Measurements from ENCODE around the gene HCRTR2. TPM values are rescaled to one million over a fixed set of nuclear protein-coding genes. Genes with fewer than 3 reads are reported as not detected.
"Not testable (repeated sequence)": the region's sequence is repeated elsewhere in the genome, so short reads cannot be mapped to it uniquely, and the experiment has no call there.

HCRTR2 gene
- polyA plus RNA-seq, 4 donors = 0.09 TPM; not detected in 3

- H3K27me3 ChIP-seq (ENCODE audit: control insufficient read depth in 3 of 3, insufficient read depth in 3 of 3, low read length in 3 of 3) = peaks cover 0 to 2% (median 0%) of the 10 kb centered on the region in 3 donors
- DNase-seq = no peak
- no peaks in the 10 kb centered on the region for H3K4me1 ChIP-seq (ENCODE audit: control insufficient read depth in 3 of 3, insufficient read depth in 2 of 3, low read depth in 1 of 3, low read length in 2 of 3)
- no peak overlapping the region for H3K27ac ChIP-seq (ENCODE audit: low read depth in 1 of 3, low read length in 2 of 3)
- WGBS, 3 donors = 72 to 79% (median 74%) methylated on average over 6 of the region's 6 CpGs
- no peak overlapping the region for H3K4me3 ChIP-seq (ENCODE audit: low read depth in 1 of 3, low read length in 3 of 3)
- H3K36me3 ChIP-seq (ENCODE audit: control insufficient read depth in 3 of 3, insufficient read depth in 2 of 3, low read depth in 1 of 3, low read length in 3 of 3) = no peaks in the 10 kb centered on the region
- H3K9me3 ChIP-seq (ENCODE audit: control insufficient read depth in 2 of 2, insufficient read depth in 1 of 2, low read depth in 1 of 2, low read length in 1 of 2) = no peaks in the 10 kb centered on the region
- no peak for FAIRE-seq
Observed at GRCh38 chr6:55282115-55282514, 107.8 kb downstream of the HCRTR2 start.

- WGBS, 3 donors = 53 to 67% (median 63%) methylated on average over 2 of the region's 2 CpGs
- no peak for DNase-seq
Observed at GRCh38 chr6:55286824-55287223, 112.5 kb downstream of the HCRTR2 start.

GRCh38 chr6:55290736-55291135, 116.4 kb downstream of the HCRTR2 start:
- 85 to 92% (median 86%) methylated on average over 2 of the region's 2 CpGs for WGBS, 3 donors
- no peak for FAIRE-seq
- Histone ChIP-seq H3K4me1 (ENCODE audit: control insufficient read depth in 3 of 3, insufficient read depth in 2 of 3, low read depth in 1 of 3, low read length in 2 of 3) (no peaks in the 10 kb centered on the region), H3K9me3 (ENCODE audit: control insufficient read depth in 2 of 2, insufficient read depth in 1 of 2, low read depth in 1 of 2, low read length in 1 of 2) (no peaks in the 10 kb centered on the region), H3K36me3 (ENCODE audit: control insufficient read depth in 3 of 3, insufficient read depth in 2 of 3, low read depth in 1 of 3, low read length in 3 of 3) (no peaks in the 10 kb centered on the region), H3K27me3 (ENCODE audit: control insufficient read depth in 3 of 3, insufficient read depth in 3 of 3, low read length in 3 of 3) (no peaks in the 10 kb centered on the region), H3K27ac (ENCODE audit: low read depth in 1 of 3, low read length in 2 of 3) (no peak overlapping the region), H3K4me3 (ENCODE audit: low read depth in 1 of 3, low read length in 3 of 3) (no peak overlapping the region)
- no peak for DNase-seq

More at GRCh38 chr6:55286824-55287223, 112.5 kb downstream of the HCRTR2 start:
- peaks cover 0 to 2% (median 0%) of the 10 kb centered on the region in 3 donors for H3K27me3 ChIP-seq (ENCODE audit: control insufficient read depth in 3 of 3, insufficient read depth in 3 of 3, low read length in 3 of 3)
- H3K27ac ChIP-seq (ENCODE audit: low read depth in 1 of 3, low read length in 2 of 3) = no peak overlapping the region
- H3K36me3 ChIP-seq (ENCODE audit: control insufficient read depth in 3 of 3, insufficient read depth in 2 of 3, low read depth in 1 of 3, low read length in 3 of 3) = no peaks in the 10 kb centered on the region
- no peak for FAIRE-seq
- no peaks in the 10 kb centered on the region for H3K9me3 ChIP-seq (ENCODE audit: control insufficient read depth in 2 of 2, insufficient read depth in 1 of 2, low read depth in 1 of 2, low read length in 1 of 2)
- no peaks in the 10 kb centered on the region for H3K4me1 ChIP-seq (ENCODE audit: control insufficient read depth in 3 of 3, insufficient read depth in 2 of 3, low read depth in 1 of 3, low read length in 2 of 3)
- no peak overlapping the region for H3K4me3 ChIP-seq (ENCODE audit: low read depth in 1 of 3, low read length in 3 of 3)

- FAIRE-seq (no peak), DNase-seq (no peak)
- Histone ChIP-seq H3K9me3 (ENCODE audit: control insufficient read depth in 2 of 2, insufficient read depth in 1 of 2, low read depth in 1 of 2, low read length in 1 of 2) (no peaks in the 10 kb centered on the region), H3K4me3 (ENCODE audit: low read depth in 1 of 3, low read length in 3 of 3) (no peak overlapping the region), H3K4me1 (ENCODE audit: control insufficient read depth in 3 of 3, insufficient read depth in 2 of 3, low read depth in 1 of 3, low read length in 2 of 3) (no peaks in the 10 kb centered on the region), H3K36me3 (ENCODE audit: control insufficient read depth in 3 of 3, insufficient read depth in 2 of 3, low read depth in 1 of 3, low read length in 3 of 3) (no peaks in the 10 kb centered on the region), H3K27ac (ENCODE audit: low read depth in 1 of 3, low read length in 2 of 3) (no peak overlapping the region), H3K27me3 (ENCODE audit: control insufficient read depth in 3 of 3, insufficient read depth in 3 of 3, low read length in 3 of 3) (no peaks in the 10 kb centered on the region)
- 45 to 52% (median 47%) methylated on average over 2 of the region's 2 CpGs for whole genome bisulfite sequencing, 3 donors
Observed at GRCh38 chr6:55293116-55293515, 118.8 kb downstream of the HCRTR2 start.

- FAIRE-seq; H3K27me3 ChIP-seq (ENCODE audit: control insufficient read depth in 3 of 3, insufficient read depth in 3 of 3, low read length in 3 of 3); DNase-seq; H3K9me3 ChIP-seq (ENCODE audit: control insufficient read depth in 2 of 2, insufficient read depth in 1 of 2, low read depth in 1 of 2, low read length in 1 of 2); H3K4me1 ChIP-seq (ENCODE audit: control insufficient read depth in 3 of 3, insufficient read depth in 2 of 3, low read depth in 1 of 3, low read length in 2 of 3); H3K4me3 ChIP-seq (ENCODE audit: low read depth in 1 of 3, low read length in 3 of 3); H3K27ac ChIP-seq (ENCODE audit: low read depth in 1 of 3, low read length in 2 of 3); H3K36me3 ChIP-seq (ENCODE audit: control insufficient read depth in 3 of 3, insufficient read depth in 2 of 3, low read depth in 1 of 3, low read length in 3 of 3): not testable (repeated sequence)
- 76 to 91% (median 88%) methylated on average over 3 of the region's 3 CpGs for WGBS, 3 donors
Observed at GRCh38 chr6:55297214-55297613, 122.9 kb downstream of the HCRTR2 start.

GRCh38 chr6:55299286-55299985, 125.1 kb downstream of the HCRTR2 start:
- Histone ChIP-seq H3K27me3 (ENCODE audit: control insufficient read depth in 3 of 3, insufficient read depth in 3 of 3, low read length in 3 of 3) (no peaks in the 10 kb centered on the region), H3K9me3 (ENCODE audit: control insufficient read depth in 2 of 2, insufficient read depth in 1 of 2, low read depth in 1 of 2, low read length in 1 of 2) (no peaks in the 10 kb centered on the region), H3K36me3 (ENCODE audit: control insufficient read depth in 3 of 3, insufficient read depth in 2 of 3, low read depth in 1 of 3, low read length in 3 of 3) (no peaks in the 10 kb centered on the region), H3K4me3 (ENCODE audit: low read depth in 1 of 3, low read length in 3 of 3) (no peak overlapping the region), H3K27ac (ENCODE audit: low read depth in 1 of 3, low read length in 2 of 3) (no peak overlapping the region), H3K4me1 (ENCODE audit: control insufficient read depth in 3 of 3, insufficient read depth in 2 of 3, low read depth in 1 of 3, low read length in 2 of 3) (no peaks in the 10 kb centered on the region)
- 75 to 83% (median 83%) methylated on average over 5 of the region's 5 CpGs for WGBS, 3 donors
- FAIRE-seq (no peak), DNase-seq (no peak)

- no peaks in the 10 kb centered on the region for H3K4me1 ChIP-seq (ENCODE audit: control insufficient read depth in 3 of 3, insufficient read depth in 2 of 3, low read depth in 1 of 3, low read length in 2 of 3)
- no peaks in the 10 kb centered on the region for H3K27me3 ChIP-seq (ENCODE audit: control insufficient read depth in 3 of 3, insufficient read depth in 3 of 3, low read length in 3 of 3)
- H3K27ac ChIP-seq (ENCODE audit: low read depth in 1 of 3, low read length in 2 of 3) = no peak overlapping the region
- no peaks in the 10 kb centered on the region for H3K36me3 ChIP-seq (ENCODE audit: control insufficient read depth in 3 of 3, insufficient read depth in 2 of 3, low read depth in 1 of 3, low read length in 3 of 3)
- no peaks in the 10 kb centered on the region for H3K9me3 ChIP-seq (ENCODE audit: control insufficient read depth in 2 of 2, insufficient read depth in 1 of 2, low read depth in 1 of 2, low read length in 1 of 2)
- 65 to 77% (median 68%) methylated on average over 1 of the region's 1 CpG for WGBS, 3 donors
- no peak for DNase-seq
- no peak for FAIRE-seq
- H3K4me3 ChIP-seq (ENCODE audit: low read depth in 1 of 3, low read length in 3 of 3) = no peak overlapping the region
Observed at GRCh38 chr6:55304747-55305146, 130.4 kb downstream of the HCRTR2 start.

- H3K4me3 ChIP-seq (ENCODE audit: low read depth in 1 of 3, low read length in 3 of 3) = no peak overlapping the region
- H3K27me3 ChIP-seq (ENCODE audit: control insufficient read depth in 3 of 3, insufficient read depth in 3 of 3, low read length in 3 of 3) = no peaks in the 10 kb centered on the region
- no peaks in the 10 kb centered on the region for H3K9me3 ChIP-seq (ENCODE audit: control insufficient read depth in 2 of 2, insufficient read depth in 1 of 2, low read depth in 1 of 2, low read length in 1 of 2)
- H3K27ac ChIP-seq (ENCODE audit: low read depth in 1 of 3, low read length in 2 of 3) = no peak overlapping the region
- no peak for FAIRE-seq
- no peaks in the 10 kb centered on the region for H3K36me3 ChIP-seq (ENCODE audit: control insufficient read depth in 3 of 3, insufficient read depth in 2 of 3, low read depth in 1 of 3, low read length in 3 of 3)
- H3K4me1 ChIP-seq (ENCODE audit: control insufficient read depth in 3 of 3, insufficient read depth in 2 of 3, low read depth in 1 of 3, low read length in 2 of 3) = no peaks in the 10 kb centered on the region
- DNase-seq = no peak
Observed at GRCh38 chr6:55319961-55320695, 145.8 kb downstream of the HCRTR2 start.
